OCI-LY7 (cell line): ENCODE data around the gene PEX7.
"Not testable (repeated sequence)": the region's sequence is repeated elsewhere in the genome, so short reads cannot be mapped to it uniquely, and the experiment has no call there.

ENCODE experiments used
- EZH2phosphoT487 ChIP-seq: fragments of 200-600 bp; sonication (generic); IDR thresholded peaks from 2 replicates; pipeline ENCODE4 v1.6.1; 2018; ENCODE audit warnings: low read depth, borderline replicate concordance, mild to moderate bottlenecking, mixed run types, antibody characterized with exemption, low read length, moderate library complexity, mixed read lengths
- TF ChIP-seq, protein P1 (sequence below): fragments of 200-600 bp; sonication (generic); conservative IDR thresholded peaks from 2 replicates; pipeline ENCODE4 v1.5.1; 2014; ENCODE audit warnings: mild to moderate bottlenecking, antibody characterized with exemption, low read length, moderate library complexity, mixed read lengths

DNA sequence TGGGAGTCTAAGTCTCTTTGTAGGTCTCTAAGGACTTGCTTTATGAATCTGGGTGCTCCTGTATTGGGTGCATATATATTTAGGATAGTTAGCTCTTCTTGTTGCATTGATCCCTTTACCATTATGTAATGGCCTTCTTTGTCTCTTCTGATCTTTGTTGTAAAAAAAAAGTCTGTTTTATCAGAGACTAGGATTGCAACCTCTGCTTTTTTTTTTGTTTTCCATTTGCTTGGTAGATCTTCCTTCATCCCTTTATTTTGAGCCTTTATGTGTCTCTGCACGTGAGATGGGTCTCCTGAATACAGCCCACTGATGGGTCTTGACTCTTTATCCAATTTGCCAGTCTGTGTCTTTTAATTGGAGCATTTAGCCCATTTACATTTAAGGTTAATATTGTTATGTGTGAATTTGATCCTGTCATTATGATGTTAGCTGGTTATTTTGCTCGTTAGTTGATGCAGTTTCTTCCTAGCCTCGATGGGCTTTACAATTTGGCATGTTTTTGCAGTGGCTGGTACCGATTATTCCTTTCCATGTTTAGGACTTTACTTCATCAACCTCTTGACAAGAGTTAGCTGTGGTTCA lies 27.7 kb downstream of the PEX7 start:
- TF ChIP-seq, protein P1, sequence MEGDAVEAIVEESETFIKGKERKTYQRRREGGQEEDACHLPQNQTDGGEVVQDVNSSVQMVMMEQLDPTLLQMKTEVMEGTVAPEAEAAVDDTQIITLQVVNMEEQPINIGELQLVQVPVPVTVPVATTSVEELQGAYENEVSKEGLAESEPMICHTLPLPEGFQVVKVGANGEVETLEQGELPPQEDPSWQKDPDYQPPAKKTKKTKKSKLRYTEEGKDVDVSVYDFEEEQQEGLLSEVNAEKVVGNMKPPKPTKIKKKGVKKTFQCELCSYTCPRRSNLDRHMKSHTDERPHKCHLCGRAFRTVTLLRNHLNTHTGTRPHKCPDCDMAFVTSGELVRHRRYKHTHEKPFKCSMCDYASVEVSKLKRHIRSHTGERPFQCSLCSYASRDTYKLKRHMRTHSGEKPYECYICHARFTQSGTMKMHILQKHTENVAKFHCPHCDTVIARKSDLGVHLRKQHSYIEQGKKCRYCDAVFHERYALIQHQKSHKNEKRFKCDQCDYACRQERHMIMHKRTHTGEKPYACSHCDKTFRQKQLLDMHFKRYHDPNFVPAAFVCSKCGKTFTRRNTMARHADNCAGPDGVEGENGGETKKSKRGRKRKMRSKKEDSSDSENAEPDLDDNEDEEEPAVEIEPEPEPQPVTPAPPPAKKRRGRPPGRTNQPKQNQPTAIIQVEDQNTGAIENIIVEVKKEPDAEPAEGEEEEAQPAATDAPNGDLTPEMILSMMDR: not testable (repeated sequence)
- not testable (repeated sequence) for TF ChIP-seq EZH2phosphoT487
